Measurements from ENCODE around the gene CCNG1.
"Not testable (repeated sequence)": the region's sequence is repeated elsewhere in the genome, so short reads cannot be mapped to it uniquely, and the experiment has no call there.

The CCNG1 gene

GRCh38 chr5:163445345-163445744 is 8.0 kb downstream of the CCNG1 start:
- no peak for DNase-seq

GRCh38 chr5:163447191-163447590 is 9.8 kb downstream of the CCNG1 start:
- DNase-seq = no peak

GRCh38 chr5:163447875-163448274 is 10.5 kb downstream of the CCNG1 start:
- DNase-seq = no peak

GRCh38 chr5:163448491-163448890 is 11.1 kb downstream of the CCNG1 start:
- no peak for DNase-seq

GRCh38 chr5:163451489-163451888 is 14.1 kb downstream of the CCNG1 start:
- no peak for DNase-seq

- no peak for DNase-seq
Measured at GRCh38 chr5:163453705-163454104, 16.3 kb downstream of the CCNG1 start.

GRCh38 chr5:163455406-163455805 is 18.0 kb downstream of the CCNG1 start:
- not testable (repeated sequence) for DNase-seq

GRCh38 chr5:163456029-163456589 is 18.7 kb downstream of the CCNG1 start:
- no peak for DNase-seq

- DNase-seq = no peak
Measured at GRCh38 chr5:163456840-163457239, 19.4 kb downstream of the CCNG1 start.

GRCh38 chr5:163458778-163459385 is 21.5 kb downstream of the CCNG1 start:
- no peak for DNase-seq

GRCh38 chr5:163459462-163459818 is 22.0 kb downstream of the CCNG1 start:
- DNase-seq = no peak

GRCh38 chr5:163459819-163460561 is 22.6 kb downstream of the CCNG1 start, which contains the start of gene NUDCD2:
NUDCD2 (minus strand) TSS chr5:163460102; CDS start chr5:163460050, 52 bp downstream.
- peak; percentile 97 for DNase-seq

GRCh38 chr5:163460562-163461171 is 23.3 kb downstream of the CCNG1 start, which contains the start of gene HMMR:
HMMR (plus strand) TSS chr5:163460632; CDS start chr5:163460693, 61 bp downstream.
- DNase-seq = no peak

- DNase-seq = no peak
Measured at GRCh38 chr5:163463063-163463435, 25.7 kb downstream of the CCNG1 start.

GRCh38 chr5:163467682-163468081 is 30.3 kb downstream of the CCNG1 start:
- no peak for DNase-seq

- peak in 1 of 2 donors; percentile 45 for DNase-seq
Measured at GRCh38 chr5:163473635-163474243, 36.3 kb downstream of the CCNG1 start.

GRCh38 chr5:163475411-163475810 is 38.0 kb downstream of the CCNG1 start:
- no peak for DNase-seq

GRCh38 chr5:163478126-163478981 is 41.0 kb downstream of the CCNG1 start:
- no peak for DNase-seq

- no peak for DNase-seq
Measured at GRCh38 chr5:163478982-163479271, 41.5 kb downstream of the CCNG1 start.

- DNase-seq = peak; percentile 29 to 30
Measured at GRCh38 chr5:163489055-163489744, 51.8 kb downstream of the CCNG1 start.

GRCh38 chr5:163489745-163490075 is 52.3 kb downstream of the CCNG1 start:
- no peak for DNase-seq

All from CD4-positive, alpha-beta T cell treated with Interleukin-4 for 1 hour (primary cell).